A549 (cell line): Measurements from ENCODE around the gene NEDD9.

Experiments used
- CTCF ChIP-seq: fragments of >200 bp; sonication (Bioruptor Twin); formaldehyde crosslinking; IDR thresholded peaks from 3 replicates; pipeline ENCODE4 v1.5.1; 2016
- POLR2A ChIP-seq: IDR thresholded peaks from 2 replicates; pipeline ENCODE4 v1.6.1; 2012; ENCODE audit warnings: mild to moderate bottlenecking, low read length
- REST ChIP-seq: fragments of 200-600 bp; sonication (generic); IDR thresholded peaks from 2 replicates; pipeline ENCODE4 v1.6.1; 2016; ENCODE audit warnings: antibody characterized with exemption, mild to moderate bottlenecking, moderate library complexity

GRCh38 chr6:11237956-11238355 lies 5.5 kb upstream of the NEDD9 start:
- TF ChIP-seq CTCF (no peak), REST (no peak), POLR2A (no peak)
